Astrocyte (in vitro differentiated cells and primary cell): ENCODE data around the gene PPM1E. TPM values are rescaled to one million over a fixed set of nuclear protein-coding genes. Genes with fewer than 3 reads are reported as not detected.

Source experiments
- DNase-seq: peaks from one replicate; pipeline ENCODE4 v3.0.0-alpha.2; 2010; ENCODE audit warnings: low read depth
- FAIRE-seq: peaks from 2 replicates; lab custom pipeline; 2011; peaks lifted over from hg19 to GRCh38; lab: Jason Lieb, UNC
- H2AFZ ChIP-seq: 2 replicates; pipeline ENCODE4 v1.6.0; 2012; ENCODE audit warnings: low read depth, low read length, inconsistent platforms
- H3K27ac ChIP-seq: 2 replicates; pipeline ENCODE4 v1.5.1; 2011; ENCODE audit warnings: low read depth, low read length, inconsistent platforms
- H3K27me3 ChIP-seq: 2 replicates; pipeline ENCODE4 v1.6.0; 2011; ENCODE audit warnings: low read length, inconsistent platforms; ENCODE audit not compliant: insufficient read depth
- H3K36me3 ChIP-seq: 2 replicates; pipeline ENCODE4 v1.5.1; 2011; ENCODE audit warnings: low read length, inconsistent platforms; ENCODE audit not compliant: insufficient read depth
- H3K4me1 ChIP-seq: 2 replicates; pipeline ENCODE4 v1.5.1; 2011; ENCODE audit warnings: low read length, inconsistent platforms; ENCODE audit not compliant: insufficient read depth
- H3K4me2 ChIP-seq: 2 replicates; pipeline ENCODE4 v1.6.0; 2012; ENCODE audit warnings: low read length, inconsistent platforms
- H3K4me3 ChIP-seq: 2 replicates; pipeline ENCODE4 v1.5.1; 2011; ENCODE audit warnings: low read depth, mild to moderate bottlenecking, low read length, inconsistent platforms; ENCODE audit not compliant: insufficient read depth
- H3K79me2 ChIP-seq: 2 replicates; pipeline ENCODE4 v1.6.0; 2012; ENCODE audit warnings: mild to moderate bottlenecking, low read length, inconsistent platforms; ENCODE audit not compliant: insufficient read depth
- H3K9ac ChIP-seq: 2 replicates; pipeline ENCODE4 v1.6.0; 2012; ENCODE audit warnings: mild to moderate bottlenecking, low read length, inconsistent platforms
- H3K9me3 ChIP-seq: 2 replicates; pipeline ENCODE4 v1.5.1; 2012; ENCODE audit warnings: low read depth, mild to moderate bottlenecking, low read length, inconsistent platforms; ENCODE audit not compliant: insufficient read depth
- H4K20me1 ChIP-seq: 2 replicates; pipeline ENCODE4 v1.6.0; 2012; ENCODE audit warnings: low read length, inconsistent platforms; ENCODE audit not compliant: insufficient read depth
- H3K27ac Mint-ChIP-seq: one replicate; pipeline ENCODE4 v1.8.0; 2021; ENCODE audit warnings: mild to moderate bottlenecking, mixed read lengths; ENCODE audit not compliant: unreplicated experiment
- H3K27me3 Mint-ChIP-seq: one replicate; pipeline ENCODE4 v1.8.0; 2021; ENCODE audit warnings: low read depth, mixed read lengths; ENCODE audit not compliant: unreplicated experiment
- H3K36me3 Mint-ChIP-seq: one replicate; pipeline ENCODE4 v1.8.0; 2021; ENCODE audit warnings: low read depth, mixed read lengths; ENCODE audit not compliant: unreplicated experiment
- H3K4me1 Mint-ChIP-seq: one replicate; pipeline ENCODE4 v1.8.0; 2021; ENCODE audit warnings: low read depth, mixed read lengths; ENCODE audit not compliant: unreplicated experiment
- H3K4me3 Mint-ChIP-seq: one replicate; pipeline ENCODE4 v1.8.0; 2021; ENCODE audit warnings: mild to moderate bottlenecking, moderate library complexity, mixed read lengths; ENCODE audit not compliant: unreplicated experiment
- H3K9me3 Mint-ChIP-seq: one replicate; pipeline ENCODE4 v1.8.0; 2021; ENCODE audit warnings: mild to moderate bottlenecking, mixed read lengths; ENCODE audit not compliant: unreplicated experiment
- EZH2 ChIP-seq: IDR thresholded peaks from 2 replicates; pipeline ENCODE4 v1.6.1; 2012; ENCODE audit warnings: mild to moderate bottlenecking, low read length, inconsistent platforms; ENCODE audit not compliant: insufficient read depth
- total RNA-seq: library from RNA; stranded (reverse); gene quantifications from 2 replicates; pipeline ENCODE4 v1.2.1, GENCODE V29; 2021
- TF ChIP-seq, protein P1 (sequence below): IDR thresholded peaks from 2 replicates; pipeline ENCODE4 v1.5.1; 2011; ENCODE audit warnings: low read depth, mild to moderate bottlenecking, inconsistent platforms, low read length, moderate library complexity; ENCODE audit not compliant: insufficient read depth

The PPM1E gene
- total RNA-seq, 1 donor from 2014 or later, result 0.79 TPM

DNA sequence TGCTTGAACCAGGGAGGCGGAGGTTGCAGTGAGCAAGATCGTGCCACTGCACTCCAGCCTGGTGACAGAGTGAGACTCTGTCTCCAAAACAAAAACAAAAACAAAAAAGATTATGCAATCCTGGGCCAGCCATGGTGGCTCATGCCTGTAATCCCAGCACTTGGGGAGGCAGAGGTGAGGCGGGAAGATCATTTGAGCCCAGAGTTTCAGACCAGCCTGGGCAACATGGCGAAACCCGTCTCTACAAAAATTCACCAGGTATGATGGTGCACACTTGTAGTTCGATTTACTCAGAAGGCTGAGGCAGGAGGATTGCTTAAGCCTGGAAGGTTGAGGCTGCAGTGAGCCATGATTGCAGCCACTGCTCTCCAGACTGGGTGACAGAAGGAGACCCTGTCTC, 109.6 kb downstream of the PPM1E start:
- TF ChIP-seq EZH2, result no peak
- TF ChIP-seq, protein P1, sequence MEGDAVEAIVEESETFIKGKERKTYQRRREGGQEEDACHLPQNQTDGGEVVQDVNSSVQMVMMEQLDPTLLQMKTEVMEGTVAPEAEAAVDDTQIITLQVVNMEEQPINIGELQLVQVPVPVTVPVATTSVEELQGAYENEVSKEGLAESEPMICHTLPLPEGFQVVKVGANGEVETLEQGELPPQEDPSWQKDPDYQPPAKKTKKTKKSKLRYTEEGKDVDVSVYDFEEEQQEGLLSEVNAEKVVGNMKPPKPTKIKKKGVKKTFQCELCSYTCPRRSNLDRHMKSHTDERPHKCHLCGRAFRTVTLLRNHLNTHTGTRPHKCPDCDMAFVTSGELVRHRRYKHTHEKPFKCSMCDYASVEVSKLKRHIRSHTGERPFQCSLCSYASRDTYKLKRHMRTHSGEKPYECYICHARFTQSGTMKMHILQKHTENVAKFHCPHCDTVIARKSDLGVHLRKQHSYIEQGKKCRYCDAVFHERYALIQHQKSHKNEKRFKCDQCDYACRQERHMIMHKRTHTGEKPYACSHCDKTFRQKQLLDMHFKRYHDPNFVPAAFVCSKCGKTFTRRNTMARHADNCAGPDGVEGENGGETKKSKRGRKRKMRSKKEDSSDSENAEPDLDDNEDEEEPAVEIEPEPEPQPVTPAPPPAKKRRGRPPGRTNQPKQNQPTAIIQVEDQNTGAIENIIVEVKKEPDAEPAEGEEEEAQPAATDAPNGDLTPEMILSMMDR, result no peak
- Mint-ChIP-seq H3K4me1 (no peaks in the 10 kb centered on the region), H3K27me3 (no peaks in the 10 kb centered on the region), H3K36me3 (no peaks in the 10 kb centered on the region), H3K4me3 (no peak overlapping the region), H3K27ac (no peak overlapping the region), H3K9me3 (peaks cover 3% of the 10 kb centered on the region)
- no peaks in the 10 kb centered on the region for H3K4me1 ChIP-seq
- H3K4me2 ChIP-seq, result no peak overlapping the region
- H2AFZ ChIP-seq, result no peak overlapping the region
- H3K9me3 ChIP-seq, result no peaks in the 10 kb centered on the region
- H3K4me3 ChIP-seq, result no peak overlapping the region
- FAIRE-seq (no peak), DNase-seq (no peak)
- H3K27ac ChIP-seq, result no peak overlapping the region
- H3K36me3 ChIP-seq, result no peaks in the 10 kb centered on the region
- no peaks in the 10 kb centered on the region for H3K79me2 ChIP-seq
- no peak overlapping the region for H3K9ac ChIP-seq
- H3K27me3 ChIP-seq, result no peaks in the 10 kb centered on the region
- no peaks in the 10 kb centered on the region for H4K20me1 ChIP-seq

GRCh38 chr17:58870747-58871146, 115.1 kb downstream of the PPM1E start:
- peaks cover 7% of the 10 kb centered on the region for H3K4me1 Mint-ChIP-seq
- no peaks in the 10 kb centered on the region for H3K9me3 Mint-ChIP-seq
- Histone ChIP-seq H3K9ac (no peak overlapping the region), H3K27me3 (no peaks in the 10 kb centered on the region), H3K4me2 (no peak overlapping the region), H3K79me2 (no peaks in the 10 kb centered on the region), H2AFZ (no peak overlapping the region), H3K4me1 (no peaks in the 10 kb centered on the region), H3K4me3 (no peak overlapping the region), H4K20me1 (no peaks in the 10 kb centered on the region), H3K36me3 (no peaks in the 10 kb centered on the region), H3K27ac (no peak overlapping the region), H3K9me3 (no peaks in the 10 kb centered on the region)
- no peaks in the 10 kb centered on the region for H3K36me3 Mint-ChIP-seq
- no peaks in the 10 kb centered on the region for H3K27me3 Mint-ChIP-seq
- TF ChIP-seq, protein P1, result no peak
- no peak for TF ChIP-seq EZH2
- no peak for DNase-seq
- H3K27ac Mint-ChIP-seq, result no peak overlapping the region
- FAIRE-seq, result no peak
- no peak overlapping the region for H3K4me3 Mint-ChIP-seq

- H3K36me3 ChIP-seq, result no peaks in the 10 kb centered on the region
- no peak overlapping the region for H3K4me3 ChIP-seq
- DNase-seq (no peak), FAIRE-seq (no peak)
- H3K27me3 ChIP-seq, result no peaks in the 10 kb centered on the region
- no peak for TF ChIP-seq EZH2
- TF ChIP-seq, protein P1, result no peak
- no peaks in the 10 kb centered on the region for H4K20me1 ChIP-seq
- Mint-ChIP-seq H3K27ac (no peak overlapping the region), H3K27me3 (no peaks in the 10 kb centered on the region), H3K4me1 (peaks cover 8% of the 10 kb centered on the region), H3K4me3 (no peak overlapping the region), H3K36me3 (no peaks in the 10 kb centered on the region), H3K9me3 (no peaks in the 10 kb centered on the region)
- no peaks in the 10 kb centered on the region for H3K4me1 ChIP-seq
- H3K4me2 ChIP-seq, result no peak overlapping the region
- H3K27ac ChIP-seq, result no peak overlapping the region
- no peak overlapping the region for H3K9ac ChIP-seq
- no peaks in the 10 kb centered on the region for H3K9me3 ChIP-seq
- no peak overlapping the region for H2AFZ ChIP-seq
- H3K79me2 ChIP-seq, result no peaks in the 10 kb centered on the region
Measured at GRCh38 chr17:58873926-58874325, 118.3 kb downstream of the PPM1E start.
